Gastrocnemius medialis (tissue), 4 donors: Measurements from ENCODE around the gene NKX6-2. TPM values are rescaled to one million over a fixed set of nuclear protein-coding genes. Genes with fewer than 3 reads are reported as not detected.

Source experiments
- ATAC-seq, 2 donors: fragments of 150-250 bp; one replicate each; pipeline ENCODE4 v1.9.1; 2016
- DNase-seq, 2 donors: peaks; one replicate each; pipeline ENCODE4 v3.0.0-alpha.2; 2019
- H3K27ac ChIP-seq, 4 donors: fragments of 200-600 bp; sonication (generic); 1 replicate in 1 of 4; 2 replicates in 3 of 4; pipeline ENCODE4 v1.5.1; 2016 to 2018; ENCODE audit warnings: mild to moderate bottlenecking in 2 of 4, moderate library complexity in 1 of 4
- H3K27me3 ChIP-seq, 3 donors: fragments of 200-600 bp; sonication (generic) in 2 of 3; 1 replicate in 1 of 3; 2 replicates in 2 of 3; pipeline versions ENCODE4 v1.5.1 to v1.6.0; 2016 to 2019; ENCODE audit warnings: mild to moderate bottlenecking in 1 of 3, moderate library complexity in 1 of 3
- H3K36me3 ChIP-seq, 2 donors: fragments of 200-600 bp; sonication (generic) in 1 of 2; one replicate each; pipeline ENCODE4 v1.5.1; 2017 to 2018
- H3K4me1 ChIP-seq, 2 donors: fragments of 200-600 bp; sonication (generic) in 1 of 2; one replicate each; pipeline ENCODE4 v1.5.1; 2016 to 2017; ENCODE audit warnings: mild to moderate bottlenecking in 2 of 2
- H3K4me3 ChIP-seq, 4 donors: fragments of 200-600 bp; sonication (generic) in 3 of 4; 1 replicate in 1 of 4; 2 replicates in 3 of 4; pipeline ENCODE4 v1.5.1; 2016 to 2019; ENCODE audit warnings: mild to moderate bottlenecking in 2 of 4
- H3K9me3 ChIP-seq, 3 donors: fragments of 200-600 bp; sonication (generic) in 2 of 3; 1 replicate in 1 of 3; 2 replicates in 2 of 3; pipeline ENCODE4 v1.5.1; 2016 to 2019
- CTCF ChIP-seq, 5 experiments: fragments of 450-650 bp in 3 of 5; fragments of 200-600 bp in 2 of 5; sonication (generic) in 2 of 5; IDR thresholded peaks in 4 of 5; conservative IDR thresholded peaks in 1 of 5; 1 replicate in 4 of 5; 2 replicates in 1 of 5; pipeline ENCODE4 v1.5.1; 2016 to 2019; ENCODE audit warnings: antibody characterized with exemption in 5 of 5, mild to moderate bottlenecking in 3 of 5, moderate library complexity in 3 of 5
- POLR2A ChIP-seq, 2 donors: fragments of 450-650 bp; IDR thresholded peaks; one replicate each; pipeline ENCODE4 v1.6.1; 2017; ENCODE audit warnings: antibody characterized with exemption in 2 of 2, mild to moderate bottlenecking in 2 of 2, moderate library complexity in 2 of 2
- in situ Hi-C, 4 donors: fragments of 200-750 bp; cut with MboI; loops; one replicate each; pipeline versions ENCODE4 v1.15.0 to v1.8.0; 2017; ENCODE audit warnings: low sequenced_read_pairs in 4 of 4
- intact Hi-C: fragments of 100-400 bp; cut with DNase I; formaldehyde crosslinking; loops from one replicate; pipeline ENCODE4 v1.15.1; 2023; ENCODE audit warnings: low total_unique reads
- total RNA-seq, 4 donors: library from RNA; depleted of rRNA; stranded (reverse); fragments of >200 nt; gene quantifications; one replicate each; pipeline versions ENCODE4 v1.1.0 to v1.2.3, GENCODE V29; 2016

NKX6-2 gene
- total RNA-seq, 4 donors from 2014 or later: 0.09 TPM; not detected in 3

- in situ Hi-C loops (no loop called here), intact Hi-C loops (no loop called here)
- peaks cover 0 to 3% (median 0%) of the 10 kb centered on the region in 3 donors for H3K27me3 ChIP-seq
- H3K4me3 ChIP-seq: no peak overlapping the region
- no peak for TF ChIP-seq POLR2A (IDR thresholded peaks at IDR 0.05)
- TF ChIP-seq CTCF (IDR thresholded peaks at IDR 0.05 in 4 of 5, conservative IDR thresholded peaks at IDR 0.05 in 1 of 5): no peak
- no peak for ATAC-seq
- no peak overlapping the region for H3K27ac ChIP-seq
- H3K4me1 ChIP-seq: no peaks in the 10 kb centered on the region
- no peak for DNase-seq
- no peaks in the 10 kb centered on the region for H3K36me3 ChIP-seq
- no peaks in the 10 kb centered on the region for H3K9me3 ChIP-seq
Measured at GRCh38 chr10:132806561-132807003, 20.6 kb upstream of the NKX6-2 start.

- in situ Hi-C loops (no loop called here), intact Hi-C loops (no loop called here)
- Histone ChIP-seq H3K4me1 (no peaks in the 10 kb centered on the region), H3K4me3 (no peak overlapping the region), H3K36me3 (no peaks in the 10 kb centered on the region), H3K27me3 (peaks cover 0 to 3% (median 0%) of the 10 kb centered on the region in 3 donors), H3K9me3 (no peaks in the 10 kb centered on the region), H3K27ac (no peak overlapping the region)
- no peak for ATAC-seq
- TF ChIP-seq CTCF (IDR thresholded peaks at IDR 0.05 in 4 of 5, conservative IDR thresholded peaks at IDR 0.05 in 1 of 5) (no peak), POLR2A (IDR thresholded peaks at IDR 0.05) (no peak)
- DNase-seq: no peak
Measured at GRCh38 chr10:132806110-132806509, 20.2 kb upstream of the NKX6-2 start.

GRCh38 chr10:132805599-132805998 lies 19.7 kb upstream of the NKX6-2 start:
- no peaks in the 10 kb centered on the region for H3K36me3 ChIP-seq
- no peak overlapping the region for H3K4me3 ChIP-seq
- ATAC-seq (no peak), DNase-seq (no peak)
- H3K27me3 ChIP-seq: peaks cover 0 to 3% (median 0%) of the 10 kb centered on the region in 3 donors
- H3K27ac ChIP-seq: no peak overlapping the region
- intact Hi-C loops (no loop called here), in situ Hi-C loops (no loop called here)
- TF ChIP-seq CTCF (IDR thresholded peaks at IDR 0.05 in 4 of 5, conservative IDR thresholded peaks at IDR 0.05 in 1 of 5): no peak
- TF ChIP-seq POLR2A (IDR thresholded peaks at IDR 0.05): no peak
- H3K4me1 ChIP-seq: no peaks in the 10 kb centered on the region
- no peaks in the 10 kb centered on the region for H3K9me3 ChIP-seq

- in situ Hi-C loops (no loop called here), intact Hi-C loops (no loop called here)
- H3K4me1 ChIP-seq: no peaks in the 10 kb centered on the region
- H3K9me3 ChIP-seq: no peaks in the 10 kb centered on the region
- no peak overlapping the region for H3K4me3 ChIP-seq
- no peaks in the 10 kb centered on the region for H3K36me3 ChIP-seq
- H3K27ac ChIP-seq: no peak overlapping the region
- ATAC-seq (no peak), DNase-seq (no peak)
- H3K27me3 ChIP-seq: peaks cover 0 to 3% (median 0%) of the 10 kb centered on the region in 3 donors
- no peak for TF ChIP-seq POLR2A (IDR thresholded peaks at IDR 0.05)
- TF ChIP-seq CTCF (IDR thresholded peaks at IDR 0.05 in 4 of 5, conservative IDR thresholded peaks at IDR 0.05 in 1 of 5): no peak
Measured at GRCh38 chr10:132804785-132805426, 19.0 kb upstream of the NKX6-2 start.

- DNase-seq: no peak
- no peak overlapping the region for H3K27ac ChIP-seq
- in situ Hi-C loops (no loop called here), intact Hi-C loops (no loop called here)
- H3K27me3 ChIP-seq: peaks cover 0 to 3% (median 0%) of the 10 kb centered on the region in 3 donors
- H3K9me3 ChIP-seq: no peaks in the 10 kb centered on the region
- no peaks in the 10 kb centered on the region for H3K4me1 ChIP-seq
- H3K36me3 ChIP-seq: no peaks in the 10 kb centered on the region
- no peak for ATAC-seq
- no peak overlapping the region for H3K4me3 ChIP-seq
- no peak for TF ChIP-seq POLR2A (IDR thresholded peaks at IDR 0.05)
- TF ChIP-seq CTCF (IDR thresholded peaks at IDR 0.05 in 4 of 5, conservative IDR thresholded peaks at IDR 0.05 in 1 of 5): no peak
Measured at GRCh38 chr10:132804287-132804686, 18.3 kb upstream of the NKX6-2 start.
